Prostate gland (tissue), 2 donors: ENCODE results near the gene MELTF.

Source experiments
- POLR2A ChIP-seq: fragments of 450-650 bp; IDR thresholded peaks from one replicate; pipeline ENCODE4 v1.6.1; 2016; ENCODE audit warnings: antibody characterized with exemption, mild to moderate bottlenecking
- POLR2AphosphoS5 ChIP-seq: sonication (generic); formaldehyde crosslinking; IDR thresholded peaks from one replicate; pipeline ENCODE4 v1.6.1; 2017; ENCODE audit warnings: antibody characterized with exemption
- TF ChIP-seq, protein P1 (sequence below), 4 experiments: fragments of 200-600 bp in 2 of 4; fragments of 450-650 bp in 2 of 4; sonication (generic) in 2 of 4; IDR thresholded peaks; 1 replicate in 3 of 4; 2 replicates in 1 of 4; pipeline ENCODE4 v1.5.1; 2016 to 2019; ENCODE audit warnings: antibody characterized with exemption in 4 of 4, mild to moderate bottlenecking in 2 of 4, moderate library complexity in 2 of 4

GRCh38 chr3:197019535-197019934 is 10.1 kb downstream of the MELTF start:
- no peak for TF ChIP-seq POLR2A
- TF ChIP-seq, protein P1, sequence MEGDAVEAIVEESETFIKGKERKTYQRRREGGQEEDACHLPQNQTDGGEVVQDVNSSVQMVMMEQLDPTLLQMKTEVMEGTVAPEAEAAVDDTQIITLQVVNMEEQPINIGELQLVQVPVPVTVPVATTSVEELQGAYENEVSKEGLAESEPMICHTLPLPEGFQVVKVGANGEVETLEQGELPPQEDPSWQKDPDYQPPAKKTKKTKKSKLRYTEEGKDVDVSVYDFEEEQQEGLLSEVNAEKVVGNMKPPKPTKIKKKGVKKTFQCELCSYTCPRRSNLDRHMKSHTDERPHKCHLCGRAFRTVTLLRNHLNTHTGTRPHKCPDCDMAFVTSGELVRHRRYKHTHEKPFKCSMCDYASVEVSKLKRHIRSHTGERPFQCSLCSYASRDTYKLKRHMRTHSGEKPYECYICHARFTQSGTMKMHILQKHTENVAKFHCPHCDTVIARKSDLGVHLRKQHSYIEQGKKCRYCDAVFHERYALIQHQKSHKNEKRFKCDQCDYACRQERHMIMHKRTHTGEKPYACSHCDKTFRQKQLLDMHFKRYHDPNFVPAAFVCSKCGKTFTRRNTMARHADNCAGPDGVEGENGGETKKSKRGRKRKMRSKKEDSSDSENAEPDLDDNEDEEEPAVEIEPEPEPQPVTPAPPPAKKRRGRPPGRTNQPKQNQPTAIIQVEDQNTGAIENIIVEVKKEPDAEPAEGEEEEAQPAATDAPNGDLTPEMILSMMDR (IDR thresholded peaks at IDR 0.05), result no peak
- TF ChIP-seq POLR2AphosphoS5, result no peak
